ENCODE data around the gene MACROD2. TPM values are rescaled to one million over a fixed set of nuclear protein-coding genes. Genes with fewer than 3 reads are reported as not detected.

Gene MACROD2
- polyA plus RNA-seq, 1 experiment: 0.47 TPM

- POLR2A ChIA-PET: no interaction called here
- CTCF ChIA-PET: interaction anchor here (0.5 kb wide), 1 partner anchor 8 kb away, joined by 3 read pairs; no protein-coding TSS in a partner anchor
- no peak for DNase-seq (ENCODE audit: low read depth)
- Histone ChIP-seq H3K4me3 (ENCODE audit: low read depth, low read length) (no peak overlapping the region), H3K27me3 (ENCODE audit: control insufficient read depth, insufficient read depth, low read length) (no peaks in the 10 kb centered on the region), H3K36me3 (ENCODE audit: control insufficient read depth, insufficient read depth, low read length) (no peaks in the 10 kb centered on the region)
- TF ChIP-seq, protein P1, sequence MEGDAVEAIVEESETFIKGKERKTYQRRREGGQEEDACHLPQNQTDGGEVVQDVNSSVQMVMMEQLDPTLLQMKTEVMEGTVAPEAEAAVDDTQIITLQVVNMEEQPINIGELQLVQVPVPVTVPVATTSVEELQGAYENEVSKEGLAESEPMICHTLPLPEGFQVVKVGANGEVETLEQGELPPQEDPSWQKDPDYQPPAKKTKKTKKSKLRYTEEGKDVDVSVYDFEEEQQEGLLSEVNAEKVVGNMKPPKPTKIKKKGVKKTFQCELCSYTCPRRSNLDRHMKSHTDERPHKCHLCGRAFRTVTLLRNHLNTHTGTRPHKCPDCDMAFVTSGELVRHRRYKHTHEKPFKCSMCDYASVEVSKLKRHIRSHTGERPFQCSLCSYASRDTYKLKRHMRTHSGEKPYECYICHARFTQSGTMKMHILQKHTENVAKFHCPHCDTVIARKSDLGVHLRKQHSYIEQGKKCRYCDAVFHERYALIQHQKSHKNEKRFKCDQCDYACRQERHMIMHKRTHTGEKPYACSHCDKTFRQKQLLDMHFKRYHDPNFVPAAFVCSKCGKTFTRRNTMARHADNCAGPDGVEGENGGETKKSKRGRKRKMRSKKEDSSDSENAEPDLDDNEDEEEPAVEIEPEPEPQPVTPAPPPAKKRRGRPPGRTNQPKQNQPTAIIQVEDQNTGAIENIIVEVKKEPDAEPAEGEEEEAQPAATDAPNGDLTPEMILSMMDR (IDR thresholded peaks at IDR 0.05; ENCODE audit: insufficient read depth, low read depth, low read length): no peak
Observed at GRCh38 chr20:15072316-15072715, 1077.0 kb downstream of the MACROD2 start.

DNA sequence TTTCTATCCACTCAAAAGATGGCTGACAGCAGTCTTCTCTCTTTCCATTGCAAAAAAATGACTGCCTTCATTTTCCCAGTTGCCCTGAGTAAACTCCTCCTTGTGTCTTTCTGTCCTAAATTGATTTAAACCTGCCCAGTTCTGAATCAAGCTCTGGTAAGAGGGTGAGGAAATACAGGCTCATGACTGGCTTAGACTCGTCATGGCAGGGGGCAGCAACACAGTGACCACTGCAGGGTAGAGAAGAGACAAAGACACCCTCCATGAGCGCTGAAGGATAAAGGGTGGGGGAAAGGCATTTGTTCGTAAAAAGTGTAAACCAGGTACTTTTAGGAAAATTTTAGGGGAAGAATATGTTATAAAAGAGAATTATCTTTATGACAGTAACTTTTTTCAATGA lies 1080.3 kb downstream of the MACROD2 start:
- CTCF ChIA-PET: no interaction called here
- DNase-seq (ENCODE audit: low read depth): no peak
- POLR2A ChIA-PET: no interaction called here
- H3K4me3 ChIP-seq (ENCODE audit: low read depth, low read length): no peak overlapping the region
- no peaks in the 10 kb centered on the region for H3K36me3 ChIP-seq (ENCODE audit: control insufficient read depth, insufficient read depth, low read length)
- TF ChIP-seq, protein P1 (IDR thresholded peaks at IDR 0.05; ENCODE audit: insufficient read depth, low read depth, low read length): no peak
- no peaks in the 10 kb centered on the region for H3K27me3 ChIP-seq (ENCODE audit: control insufficient read depth, insufficient read depth, low read length)

GRCh38 chr20:15076785-15077184 lies 1081.5 kb downstream of the MACROD2 start:
- POLR2A ChIA-PET: no interaction called here

GRCh38 chr20:15077733-15078250 lies 1082.5 kb downstream of the MACROD2 start:
- ChIA-PET CTCF (no interaction called here), POLR2A (no interaction called here)
- no peak overlapping the region for H3K4me3 ChIP-seq (ENCODE audit: low read depth, low read length)
- DNase-seq (ENCODE audit: low read depth): no peak
- no peaks in the 10 kb centered on the region for H3K36me3 ChIP-seq (ENCODE audit: control insufficient read depth, insufficient read depth, low read length)
- TF ChIP-seq, protein P1 (IDR thresholded peaks at IDR 0.05; ENCODE audit: insufficient read depth, low read depth, low read length): no peak
- H3K27me3 ChIP-seq (ENCODE audit: control insufficient read depth, insufficient read depth, low read length): no peaks in the 10 kb centered on the region

More at GRCh38 chr20:15076785-15077184, 1081.5 kb downstream of the MACROD2 start:
- CTCF ChIA-PET: no interaction called here
- TF ChIP-seq, protein P1 (IDR thresholded peaks at IDR 0.05; ENCODE audit: insufficient read depth, low read depth, low read length): no peak
- no peak overlapping the region for H3K4me3 ChIP-seq (ENCODE audit: low read depth, low read length)
- DNase-seq (ENCODE audit: low read depth): no peak
- H3K27me3 ChIP-seq (ENCODE audit: control insufficient read depth, insufficient read depth, low read length): no peaks in the 10 kb centered on the region
- H3K36me3 ChIP-seq (ENCODE audit: control insufficient read depth, insufficient read depth, low read length): no peaks in the 10 kb centered on the region

DNA sequence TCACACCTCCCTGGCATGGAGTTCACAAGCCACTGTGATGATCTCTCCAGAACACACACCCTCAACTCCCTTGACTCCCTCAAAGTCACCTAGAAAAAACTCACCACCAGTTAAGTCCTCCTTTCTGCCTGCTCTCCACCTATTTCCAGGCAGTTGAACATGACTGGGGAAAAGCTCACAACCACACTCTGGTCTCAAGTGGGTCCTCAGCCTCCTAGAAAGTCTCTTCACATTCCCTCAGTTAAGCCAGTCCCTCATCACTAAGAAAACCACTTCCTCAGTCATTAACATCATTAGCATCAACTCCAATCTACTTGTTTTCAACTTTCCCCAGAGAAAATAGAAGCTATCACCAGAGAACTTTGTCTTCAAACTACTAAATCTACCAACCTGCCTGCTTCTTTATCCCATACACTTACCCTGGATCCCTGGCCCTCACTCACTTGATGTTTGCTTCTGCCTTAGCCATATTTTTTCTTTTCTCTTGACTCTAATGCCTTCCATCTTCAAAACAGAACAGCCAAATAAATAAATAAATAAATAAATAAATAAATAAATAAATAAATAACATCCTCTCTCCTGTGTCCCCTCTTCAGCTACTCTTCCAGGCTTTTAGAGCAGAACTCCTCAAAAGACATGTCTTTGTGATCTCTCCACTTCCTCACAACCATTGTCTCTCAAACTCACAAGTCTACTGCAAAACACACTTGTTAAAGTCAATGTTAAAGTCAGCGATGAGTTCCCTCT lies 1084.5 kb downstream of the MACROD2 start:
- TF ChIP-seq, protein P1 (IDR thresholded peaks at IDR 0.05; ENCODE audit: insufficient read depth, low read depth, low read length): no peak
- H3K4me3 ChIP-seq (ENCODE audit: low read depth, low read length): no peak overlapping the region
- POLR2A ChIA-PET: no interaction called here
- H3K27me3 ChIP-seq (ENCODE audit: control insufficient read depth, insufficient read depth, low read length): no peaks in the 10 kb centered on the region
- DNase-seq (ENCODE audit: low read depth): no peak
- H3K36me3 ChIP-seq (ENCODE audit: control insufficient read depth, insufficient read depth, low read length): no peaks in the 10 kb centered on the region
- CTCF ChIA-PET: no interaction called here

Data from BJ (cell line).